NCI-H2196 (cell line): ENCODE data around the gene PEAK1.

Experiments used
- DNase-seq: peaks from one replicate; lab custom pipeline; 2025; ENCODE audit not compliant: unreplicated experiment; lab: John Stamatoyannopoulos, UW

Gene PEAK1

GRCh38 chr15:77419836-77420609 lies at the start of gene PEAK1:
Gene PEAK1, minus strand, starts transcription at chr15:77420104. Its CDS starts 238,178 bp downstream, at chr15:77181926.
- peak; percentile 91 for DNase-seq

GRCh38 chr15:77468896-77469295 lies 49.0 kb upstream of the PEAK1 start:
- DNase-seq = no peak

- no peak for DNase-seq
Observed at GRCh38 chr15:77466521-77466920, 46.6 kb upstream of the PEAK1 start.

GRCh38 chr15:77464129-77464865 lies 44.4 kb upstream of the PEAK1 start:
- no peak for DNase-seq

GRCh38 chr15:77461486-77461885 lies 41.6 kb upstream of the PEAK1 start:
- DNase-seq = no peak

GRCh38 chr15:77459031-77459430 lies 39.1 kb upstream of the PEAK1 start:
- DNase-seq = no peak

GRCh38 chr15:77457905-77458265 lies 38.0 kb upstream of the PEAK1 start:
- DNase-seq = no peak

- no peak for DNase-seq
Observed at GRCh38 chr15:77457191-77457904, 37.4 kb upstream of the PEAK1 start.

- DNase-seq = no peak
Observed at GRCh38 chr15:77456746-77457145, 36.8 kb upstream of the PEAK1 start.

GRCh38 chr15:77455696-77456321 lies 35.9 kb upstream of the PEAK1 start:
- DNase-seq = no peak

GRCh38 chr15:77454951-77455350 lies 35.0 kb upstream of the PEAK1 start:
- no peak for DNase-seq

- no peak for DNase-seq
Observed at GRCh38 chr15:77454265-77454664, 34.4 kb upstream of the PEAK1 start.

GRCh38 chr15:77446840-77447390 lies 27.0 kb upstream of the PEAK1 start:
- no peak for DNase-seq

- DNase-seq = no peak
Observed at GRCh38 chr15:77440378-77440999, 20.6 kb upstream of the PEAK1 start.

GRCh38 chr15:77437264-77437663 lies 17.4 kb upstream of the PEAK1 start:
- no peak for DNase-seq

GRCh38 chr15:77436822-77437221 lies 16.9 kb upstream of the PEAK1 start:
- no peak for DNase-seq

- DNase-seq = no peak
Observed at GRCh38 chr15:77430652-77431051, 10.7 kb upstream of the PEAK1 start.

- no peak for DNase-seq
Observed at GRCh38 chr15:77430213-77430612, 10.3 kb upstream of the PEAK1 start.

GRCh38 chr15:77426871-77427270 lies 7.0 kb upstream of the PEAK1 start:
- no peak for DNase-seq

- no peak for DNase-seq
Observed at GRCh38 chr15:77426377-77426776, 6.5 kb upstream of the PEAK1 start.

- DNase-seq = no peak
Observed at GRCh38 chr15:77425104-77425503, 5.2 kb upstream of the PEAK1 start.
